HG03520 (cell line): ENCODE results near the gene TMEM100.

ENCODE experiments used
- ATAC-seq: cut with Tn5 transposase; IDR thresholded peaks from one replicate; pipeline ENCODE4 v1.9.1; 2021; ENCODE audit warnings: mild to moderate bottlenecking, moderate library complexity; ENCODE audit not compliant: unreplicated experiment

The TMEM100 gene

DNA sequence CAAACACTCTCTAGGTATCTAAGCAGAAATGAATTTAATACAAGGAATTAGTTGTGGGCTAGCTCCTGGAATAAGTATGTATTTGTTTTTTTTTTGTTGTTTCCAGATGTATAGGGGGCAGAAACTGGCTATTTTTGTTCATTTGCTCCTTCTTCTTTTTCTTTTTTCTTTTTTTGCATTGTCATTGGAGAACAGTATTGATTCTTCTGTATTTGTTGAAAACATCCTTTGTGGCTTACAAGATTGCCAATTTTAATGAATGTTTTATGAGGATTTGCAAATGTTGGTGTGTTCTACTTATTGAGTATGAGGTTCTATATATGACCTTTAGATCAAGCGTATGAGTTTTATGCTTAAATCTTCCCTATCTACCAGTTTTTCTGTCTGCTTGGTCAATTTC, 22.6 kb upstream of the TMEM100 start:
- ATAC-seq, result no peak

DNA sequence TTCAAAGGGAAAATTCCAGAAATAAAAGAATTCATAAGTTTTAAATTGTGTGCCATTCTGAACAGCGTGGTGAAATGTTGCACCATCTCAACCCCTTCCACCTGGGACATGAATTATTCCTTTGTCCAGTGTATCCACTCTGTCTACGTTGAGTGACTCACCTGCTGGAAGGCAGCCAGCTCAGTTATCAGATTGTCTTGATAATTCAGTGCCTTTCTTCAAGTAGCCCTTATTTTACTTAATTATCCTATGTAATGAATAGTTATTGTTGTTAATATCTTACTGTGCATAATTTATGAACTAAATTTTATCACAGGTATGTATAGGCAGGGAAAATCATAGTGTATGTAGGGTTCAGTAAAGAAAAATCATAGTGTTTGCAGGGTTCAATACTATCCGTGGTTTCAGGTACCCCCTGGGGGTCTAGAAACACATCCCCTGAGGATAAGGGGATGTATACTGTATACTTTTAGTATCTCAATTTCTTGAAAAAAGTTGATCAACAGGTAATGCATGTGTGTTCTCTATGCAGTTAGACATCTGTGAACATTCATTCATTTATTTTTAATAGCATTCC, 20.5 kb upstream of the TMEM100 start:
- ATAC-seq, result peak; percentile 15

DNA sequence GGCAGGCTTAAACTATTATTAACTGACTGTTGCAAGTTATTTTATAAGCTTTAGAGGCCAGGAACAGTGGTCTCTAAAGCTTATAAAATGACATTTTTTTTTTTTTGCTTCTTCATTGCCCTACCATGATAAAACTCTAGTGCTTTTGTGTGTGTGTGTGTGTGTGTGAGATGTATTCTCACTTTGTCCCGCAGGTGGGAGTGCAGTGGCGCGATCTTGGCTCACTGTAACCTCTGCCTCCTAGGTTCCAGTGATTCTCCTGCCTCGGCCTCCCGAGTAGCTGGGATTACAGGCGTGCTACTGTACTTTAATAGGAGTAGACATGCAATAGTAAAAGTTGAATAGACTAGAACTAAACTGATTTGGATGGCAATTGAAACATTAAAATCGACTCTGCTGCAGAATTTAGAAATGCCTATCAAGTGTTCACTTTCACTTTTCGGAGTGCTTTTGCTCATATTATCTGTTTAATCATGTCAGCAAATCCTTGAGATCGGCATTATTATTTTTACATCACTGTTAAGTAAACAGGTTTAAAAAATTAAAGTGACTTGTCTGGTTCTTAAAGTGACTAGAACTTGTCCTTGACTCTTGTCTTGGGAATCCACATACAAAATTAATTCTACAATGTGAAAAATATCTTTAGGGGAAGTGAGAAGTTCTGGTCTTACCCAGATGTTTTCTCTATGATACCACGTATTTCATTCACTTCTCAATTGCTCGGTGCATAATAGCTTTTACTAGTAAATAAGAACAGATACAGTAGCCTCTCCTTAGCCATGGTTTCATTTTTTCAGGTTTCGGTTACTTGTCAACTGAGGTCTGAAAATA, 19.8 kb upstream of the TMEM100 start:
- peak; percentile 91 for ATAC-seq

DNA sequence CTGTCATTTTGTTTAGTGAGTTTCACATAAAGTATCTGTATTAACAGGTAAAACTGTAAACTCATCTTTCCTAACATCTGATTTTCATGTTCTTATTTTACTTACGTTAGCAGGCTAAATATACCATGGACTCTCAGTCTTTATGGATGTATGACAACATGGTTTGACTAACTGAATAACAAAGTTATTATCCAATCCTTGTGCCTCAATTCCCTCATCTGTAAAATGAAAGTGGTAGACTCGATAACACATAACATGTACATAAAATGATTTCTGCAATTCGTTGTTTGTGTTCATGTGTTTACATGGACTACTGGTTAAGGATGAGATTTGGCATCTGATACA, 18.7 kb upstream of the TMEM100 start:
- no peak for ATAC-seq

DNA sequence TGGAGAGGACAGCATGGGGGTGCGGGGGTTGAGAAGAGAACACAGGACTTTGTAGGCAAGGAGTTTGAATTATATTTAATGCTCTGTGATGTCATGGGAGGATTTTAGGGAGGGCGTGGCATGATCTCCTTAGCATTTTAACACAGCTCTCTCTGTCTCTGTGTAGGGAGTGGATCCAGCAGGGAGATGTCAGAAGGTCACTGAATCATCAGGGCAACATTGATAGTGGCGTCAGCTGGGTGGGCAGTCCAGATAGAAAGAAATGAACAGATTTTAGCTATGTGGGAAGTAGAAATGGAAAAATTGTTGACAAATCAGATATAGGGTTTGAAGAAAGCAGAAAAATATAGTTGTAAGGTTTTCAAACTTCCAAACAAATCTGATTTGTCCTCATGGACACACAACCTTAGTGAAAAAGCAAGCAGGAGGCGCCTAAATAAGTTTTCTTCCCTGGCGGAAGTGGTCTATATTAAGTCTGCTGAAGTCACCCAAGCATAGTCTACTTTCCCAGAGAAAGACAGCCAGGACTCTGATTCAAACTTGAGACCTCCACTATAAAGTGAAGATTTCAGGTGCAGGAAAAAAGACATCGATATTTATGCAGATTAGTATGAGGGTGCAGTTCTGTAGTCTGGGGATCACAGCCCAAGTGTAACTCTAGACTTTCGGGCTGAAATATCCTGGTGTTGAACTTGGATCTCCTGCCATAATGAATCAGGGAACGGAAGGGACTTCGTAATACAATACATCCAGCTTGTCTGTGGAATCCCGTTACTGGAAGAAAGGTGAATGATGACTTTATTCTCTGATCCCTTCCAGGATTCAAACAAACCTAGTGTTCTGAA, 18.1 kb upstream of the TMEM100 start:
- no peak for ATAC-seq

DNA sequence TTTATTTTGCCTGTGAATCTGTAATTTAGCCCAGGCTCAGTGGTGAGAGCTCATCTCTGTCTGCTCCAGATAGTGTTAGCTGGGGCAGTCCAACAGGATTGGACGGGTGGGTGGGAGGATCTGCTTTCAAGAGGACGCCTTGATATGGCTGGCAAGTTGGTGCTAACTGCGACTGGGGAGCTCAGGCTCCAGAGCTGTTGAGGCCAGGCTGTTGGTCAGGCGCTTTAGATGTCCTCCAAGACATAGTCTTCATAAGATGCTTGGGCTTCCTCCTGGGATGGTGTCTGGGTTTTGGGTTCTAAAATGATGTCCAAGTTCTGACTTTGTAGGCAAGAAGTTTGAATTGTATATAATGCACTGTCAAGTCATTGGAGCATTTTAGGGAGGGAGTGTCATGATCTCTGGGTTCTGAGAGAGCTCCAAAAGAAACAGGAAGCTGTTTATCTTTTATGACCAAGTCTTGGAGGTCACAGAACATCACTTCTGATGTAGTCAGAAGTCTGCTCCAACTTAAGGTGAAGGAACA, 15.4 kb upstream of the TMEM100 start:
- ATAC-seq, result no peak

DNA sequence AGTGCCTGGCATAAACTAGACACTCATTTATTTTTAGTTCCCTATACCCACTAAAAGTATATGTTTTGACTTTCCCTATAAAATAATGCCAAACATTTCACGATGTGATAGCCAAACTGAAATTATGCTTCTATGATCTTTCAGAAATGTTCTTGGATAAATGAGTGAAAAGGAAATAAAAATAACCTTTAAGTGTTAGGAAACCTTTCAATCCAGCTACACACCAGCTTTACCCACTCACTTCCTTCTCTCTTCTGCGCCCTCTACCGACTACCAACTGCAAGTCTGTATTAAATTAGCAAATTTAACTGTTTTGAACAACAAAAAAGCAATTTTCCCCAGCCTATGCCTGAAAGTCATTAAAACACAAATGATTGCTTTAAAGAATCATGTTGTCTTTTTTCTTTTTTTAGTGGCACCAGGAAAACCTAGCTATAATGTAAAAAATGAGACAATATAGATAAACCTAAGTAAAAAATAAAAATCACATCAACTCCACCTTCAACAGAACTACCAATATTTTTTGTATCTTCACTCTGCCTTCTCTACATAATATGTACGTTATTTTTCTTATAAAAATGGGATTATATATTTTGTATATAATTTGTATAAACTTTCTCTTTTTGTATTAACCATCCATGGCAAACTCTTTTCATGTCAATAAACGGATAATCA, 13.2 kb upstream of the TMEM100 start:
- ATAC-seq, result no peak

DNA sequence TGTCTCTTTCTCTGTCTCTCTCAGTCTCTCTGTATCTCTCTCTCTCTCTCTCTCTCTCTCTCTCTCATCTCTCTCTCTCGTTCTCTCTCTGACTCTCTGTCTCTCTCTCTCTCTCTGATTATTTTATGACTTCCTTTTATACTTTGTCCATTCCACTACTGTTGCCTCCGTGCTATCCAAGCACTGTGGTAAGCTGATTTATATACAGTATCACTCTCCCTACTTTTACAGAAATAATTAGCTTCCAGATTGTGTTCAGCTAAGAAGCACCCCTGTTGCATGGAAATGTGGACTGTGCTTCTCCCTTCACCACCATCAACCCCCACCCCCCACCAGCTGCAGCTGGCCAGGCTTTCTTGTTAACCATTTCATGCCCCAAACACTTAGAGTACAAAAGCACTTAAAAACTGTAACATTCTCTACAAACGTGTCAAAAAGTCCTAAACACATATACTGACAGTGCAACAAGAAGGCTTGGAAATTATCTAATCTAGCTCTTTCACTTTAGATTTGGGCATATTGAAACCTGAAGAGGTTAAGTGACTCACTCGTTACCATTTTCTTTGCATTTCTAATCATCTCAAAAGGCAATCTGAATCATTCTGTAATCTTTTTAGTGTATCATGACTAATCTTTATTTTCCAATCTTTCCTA, 11.6 kb upstream of the TMEM100 start:
- no peak for ATAC-seq

DNA sequence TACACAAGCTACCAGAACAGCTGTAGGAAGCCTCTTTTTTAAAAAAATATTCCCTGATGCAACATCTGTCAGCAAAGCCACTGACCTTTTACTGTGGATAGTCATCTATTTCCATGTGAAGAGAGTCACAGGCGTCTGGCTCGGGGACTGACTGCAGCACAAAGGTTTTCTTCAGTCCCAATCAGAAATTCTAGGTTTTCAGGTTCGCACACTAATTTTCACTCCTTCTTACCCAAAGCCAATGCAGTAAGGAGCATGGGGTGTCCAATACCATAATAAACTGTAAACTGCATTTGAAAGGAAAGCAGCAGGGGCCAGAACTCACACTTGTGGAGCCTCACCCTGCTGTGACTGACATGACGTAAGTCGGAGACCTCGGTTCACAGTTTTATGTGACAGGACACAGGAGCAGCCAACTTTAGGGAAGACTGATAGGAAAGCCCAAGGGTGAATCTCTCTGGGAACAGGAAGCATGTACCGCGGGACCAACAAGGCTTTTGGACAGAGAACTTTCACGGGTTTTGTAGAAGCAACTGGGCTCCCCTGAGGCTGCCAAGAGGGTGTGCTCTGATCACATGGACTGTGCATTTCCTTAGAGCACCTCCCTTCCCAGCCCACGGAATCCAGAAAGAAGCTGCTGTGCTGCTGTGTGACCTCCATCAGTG, 9.1 kb upstream of the TMEM100 start:
- ATAC-seq, result no peak

DNA sequence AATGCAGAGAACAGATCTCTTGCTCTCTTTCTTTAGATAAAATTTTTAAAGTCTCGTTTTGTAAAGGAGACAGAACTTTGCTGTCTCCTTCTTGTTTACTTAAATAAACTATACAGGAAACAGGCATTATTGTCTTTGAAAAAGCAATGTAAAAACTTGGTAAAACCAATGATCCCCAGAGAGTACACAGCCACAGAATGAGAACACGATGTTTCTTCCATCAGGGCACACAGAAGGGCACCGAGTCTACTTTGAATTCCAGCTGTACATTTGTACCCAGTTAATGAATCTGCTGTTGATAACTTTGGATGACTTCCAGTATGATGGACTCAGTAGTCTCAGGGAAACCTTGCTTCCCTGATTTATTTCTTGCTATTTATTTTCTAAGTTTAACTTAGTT, 8.1 kb upstream of the TMEM100 start:
- no peak for ATAC-seq

DNA sequence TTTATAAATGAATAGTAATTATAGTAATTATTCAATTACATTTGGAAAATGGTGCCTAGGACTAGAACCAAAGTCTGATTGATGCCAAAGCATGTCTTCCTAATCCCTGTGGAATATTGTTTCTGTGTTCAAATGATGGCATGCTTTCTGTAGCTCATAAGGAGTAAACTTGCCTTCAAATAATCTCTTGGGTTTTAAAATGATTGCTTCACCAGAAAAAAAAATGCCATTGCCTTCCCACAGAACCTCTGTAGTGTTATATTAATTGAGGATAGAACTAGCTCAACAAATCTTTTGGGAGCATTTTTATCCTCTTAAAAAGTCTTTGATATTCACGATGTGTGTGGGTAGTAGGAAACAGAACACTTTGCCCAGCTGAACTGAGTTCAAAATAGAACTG, 7.7 kb upstream of the TMEM100 start:
- ATAC-seq, result no peak

DNA sequence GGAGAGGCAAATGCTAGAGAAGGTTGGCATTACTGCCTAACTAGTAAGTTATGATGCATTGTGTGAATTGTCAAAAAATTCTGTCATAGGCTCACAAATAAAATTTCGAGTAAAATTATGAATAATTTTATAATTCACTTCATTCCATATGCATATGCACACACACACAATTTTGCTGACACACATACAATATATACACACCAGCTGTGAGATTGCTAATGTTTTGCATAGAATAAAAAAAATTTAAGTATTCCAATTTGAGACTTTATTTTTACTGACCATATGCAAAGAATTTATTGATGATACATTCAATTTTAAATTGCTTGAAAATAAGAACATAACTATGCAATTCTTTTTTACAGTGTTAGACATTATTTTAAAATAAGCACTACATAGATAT, 6.8 kb upstream of the TMEM100 start:
- ATAC-seq, result no peak

DNA sequence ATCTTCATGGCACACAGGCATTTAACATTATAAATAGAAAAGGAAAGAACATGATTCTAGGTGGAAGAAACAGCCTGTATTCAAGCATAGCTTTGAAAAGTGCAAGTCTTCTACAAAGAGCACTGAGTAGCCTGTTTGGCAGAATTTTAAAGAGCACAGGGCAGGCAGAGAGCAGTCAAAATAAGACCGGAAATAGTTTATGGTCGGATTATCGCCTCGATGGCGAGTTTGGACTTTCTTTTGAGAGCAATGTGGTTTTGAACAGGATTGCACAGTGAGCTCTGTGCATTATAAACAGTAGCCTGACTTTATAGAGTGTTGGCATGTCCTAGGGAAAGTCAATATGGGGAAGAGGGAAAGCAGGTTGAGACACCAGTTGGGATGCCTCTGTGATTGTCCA, 6.2 kb upstream of the TMEM100 start:
- no peak for ATAC-seq

DNA sequence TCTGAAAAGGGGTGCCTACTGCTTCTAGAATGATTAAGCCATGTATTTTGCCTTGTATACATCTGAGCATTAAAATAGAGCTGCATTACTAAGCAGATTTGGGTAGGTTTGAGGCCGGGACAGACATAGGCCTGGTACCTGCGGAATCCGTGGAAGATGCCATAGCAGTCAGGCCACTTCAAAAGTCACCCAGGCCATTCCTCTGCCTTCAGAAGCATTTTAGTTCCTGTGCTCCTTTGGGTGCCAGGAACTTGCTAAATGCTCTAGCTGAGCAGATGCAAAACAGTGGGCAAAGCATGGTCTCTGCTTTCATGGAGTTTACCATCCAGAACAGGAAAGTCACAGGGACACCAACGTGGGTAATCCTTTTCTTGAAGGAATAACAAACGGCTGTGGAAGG, 5.7 kb upstream of the TMEM100 start:
- no peak for ATAC-seq

DNA sequence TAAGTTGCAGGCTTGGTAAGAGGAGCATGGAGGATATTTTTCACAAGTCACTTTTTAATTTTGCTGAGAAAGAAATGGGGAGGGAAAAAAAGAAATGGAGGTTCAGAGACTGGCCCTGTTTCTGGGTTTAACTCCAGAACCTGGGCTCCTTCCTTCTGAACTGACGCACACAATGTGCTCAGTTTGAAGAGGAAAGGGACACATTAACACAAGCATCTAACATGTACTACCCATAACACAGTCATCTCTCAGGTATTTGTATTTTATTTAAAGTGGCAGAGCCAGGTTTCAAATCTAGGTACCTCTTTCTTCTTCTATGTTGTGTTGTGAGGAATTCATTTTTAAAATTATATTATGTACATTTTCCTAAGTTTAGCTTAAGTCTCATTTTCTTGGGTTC, 5.3 kb upstream of the TMEM100 start:
- no peak for ATAC-seq

DNA sequence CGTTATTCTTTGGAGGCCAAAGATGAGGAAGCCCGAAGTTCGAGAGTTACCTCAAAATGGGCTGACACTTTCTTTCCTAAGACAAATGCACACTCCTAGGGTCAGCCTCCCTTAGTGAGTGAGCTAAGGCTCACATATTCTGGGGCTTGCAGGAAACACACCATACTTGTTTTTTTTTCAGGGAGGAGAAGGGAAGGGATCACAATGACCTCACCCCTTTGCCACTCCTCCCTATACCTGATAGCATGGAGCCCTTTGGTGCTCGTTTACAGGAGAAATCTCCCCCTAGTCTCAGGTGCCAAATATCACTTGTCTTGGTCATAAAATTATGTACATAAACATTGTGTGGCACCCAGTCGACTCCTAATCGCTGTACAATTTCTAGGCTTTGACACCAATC, 4.6 kb upstream of the TMEM100 start:
- ATAC-seq, result no peak

DNA sequence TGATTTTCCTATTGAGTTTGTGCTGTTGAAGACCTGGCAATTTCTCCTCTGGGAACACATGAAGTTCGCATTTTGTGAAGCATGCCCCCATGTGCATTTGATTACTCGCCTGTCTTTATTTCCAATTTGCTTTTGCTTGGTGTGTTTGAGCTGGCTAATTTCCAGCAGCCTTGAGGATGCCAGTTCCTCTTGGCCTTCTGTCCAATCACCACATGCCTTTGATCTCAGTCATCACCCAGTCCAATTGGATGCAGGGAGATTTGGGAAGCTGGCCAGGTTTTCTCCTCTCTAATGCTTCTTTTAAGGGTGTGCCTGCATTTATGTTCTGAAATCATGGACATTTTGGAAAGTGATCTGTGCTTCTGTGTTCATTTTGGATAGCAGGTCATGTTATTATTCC, 3.8 kb upstream of the TMEM100 start:
- no peak for ATAC-seq

DNA sequence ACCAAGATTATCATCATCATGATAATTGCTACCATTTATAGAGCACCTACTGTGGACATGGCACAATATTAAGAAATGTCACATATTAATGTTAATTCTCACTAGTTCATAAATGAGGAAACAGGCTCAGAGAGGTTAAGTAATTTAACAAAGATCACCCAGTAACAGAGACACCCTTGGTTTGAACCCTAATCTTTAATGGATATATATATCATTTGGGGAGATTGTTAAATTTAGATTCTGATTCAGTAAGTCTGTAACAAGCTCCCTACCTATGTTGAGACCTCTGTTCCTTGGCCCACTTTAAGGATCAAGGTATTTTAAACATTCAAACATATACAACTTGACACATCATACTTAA, 804 bp upstream of the TMEM100 start:
- ATAC-seq, result no peak

DNA sequence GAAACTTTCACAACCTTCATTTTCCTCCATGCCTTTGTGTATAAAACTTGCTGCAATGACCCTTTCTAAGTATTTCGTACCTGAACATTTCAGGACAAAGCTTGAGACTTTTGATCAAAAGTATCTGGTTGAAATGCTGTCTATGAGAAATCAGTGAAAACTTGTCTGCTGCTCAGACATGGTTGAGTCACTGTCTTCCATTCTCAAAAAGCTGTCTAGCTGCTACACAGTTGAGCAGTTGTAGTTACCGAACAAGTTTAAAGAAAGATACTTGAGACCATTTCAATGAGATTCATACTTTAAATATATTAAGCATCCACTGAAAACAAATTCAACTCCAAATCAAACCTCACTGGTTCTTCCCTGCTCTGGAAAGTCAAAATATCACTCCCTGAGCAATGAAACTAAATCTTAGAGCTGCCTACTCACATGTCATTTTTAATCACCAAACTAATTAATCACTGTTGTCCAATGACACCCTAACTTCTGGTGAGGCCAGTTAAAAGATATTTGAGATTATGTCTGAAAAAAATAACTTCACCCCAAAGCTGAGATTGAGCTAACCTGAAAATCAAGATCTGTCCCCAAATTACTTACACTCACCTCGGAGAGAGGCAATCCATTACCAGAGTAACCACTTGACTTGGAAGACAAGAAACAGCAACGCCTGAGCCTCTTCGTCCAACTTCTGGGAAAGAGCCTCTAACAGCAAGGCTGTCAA, 488 bp downstream of the TMEM100 start:
- ATAC-seq, result no peak
